ENCODE measurements around the gene CCL5.

The CCL5 gene

DNA sequence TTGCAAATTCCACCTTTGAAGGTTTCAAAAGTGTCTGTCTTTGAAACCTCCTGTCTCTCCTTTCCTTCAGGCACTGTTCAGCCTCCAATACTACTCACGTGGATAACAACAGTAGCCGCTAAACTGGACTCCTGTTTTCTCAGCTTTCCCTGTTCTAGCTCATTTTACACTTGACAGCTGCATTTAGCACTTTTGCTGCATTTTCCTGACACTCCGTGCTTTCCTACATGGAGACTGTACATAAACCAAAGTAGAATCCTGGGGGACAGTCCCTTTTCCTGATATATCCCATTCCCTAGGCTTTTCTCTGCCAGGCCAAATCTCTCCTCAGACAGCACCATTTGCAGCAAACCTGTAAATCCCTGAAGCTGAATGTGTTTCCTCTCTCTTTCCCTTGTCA, 3.6 kb downstream of the CCL5 start:
- no peaks in the 10 kb centered on the region for H3K27me3 ChIP-seq
- H3K4me3 ChIP-seq = no peak overlapping the region
- no peak for DNase-seq
- H3K9me3 ChIP-seq = no peaks in the 10 kb centered on the region
- no peaks in the 10 kb centered on the region for H3K4me1 ChIP-seq
- intact Hi-C loops (cut with DNase I; ENCODE audit: low total_unique reads) = no loop called here
- no peak overlapping the region for H3K27ac ChIP-seq
- TF ChIP-seq, protein P1, sequence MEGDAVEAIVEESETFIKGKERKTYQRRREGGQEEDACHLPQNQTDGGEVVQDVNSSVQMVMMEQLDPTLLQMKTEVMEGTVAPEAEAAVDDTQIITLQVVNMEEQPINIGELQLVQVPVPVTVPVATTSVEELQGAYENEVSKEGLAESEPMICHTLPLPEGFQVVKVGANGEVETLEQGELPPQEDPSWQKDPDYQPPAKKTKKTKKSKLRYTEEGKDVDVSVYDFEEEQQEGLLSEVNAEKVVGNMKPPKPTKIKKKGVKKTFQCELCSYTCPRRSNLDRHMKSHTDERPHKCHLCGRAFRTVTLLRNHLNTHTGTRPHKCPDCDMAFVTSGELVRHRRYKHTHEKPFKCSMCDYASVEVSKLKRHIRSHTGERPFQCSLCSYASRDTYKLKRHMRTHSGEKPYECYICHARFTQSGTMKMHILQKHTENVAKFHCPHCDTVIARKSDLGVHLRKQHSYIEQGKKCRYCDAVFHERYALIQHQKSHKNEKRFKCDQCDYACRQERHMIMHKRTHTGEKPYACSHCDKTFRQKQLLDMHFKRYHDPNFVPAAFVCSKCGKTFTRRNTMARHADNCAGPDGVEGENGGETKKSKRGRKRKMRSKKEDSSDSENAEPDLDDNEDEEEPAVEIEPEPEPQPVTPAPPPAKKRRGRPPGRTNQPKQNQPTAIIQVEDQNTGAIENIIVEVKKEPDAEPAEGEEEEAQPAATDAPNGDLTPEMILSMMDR (IDR thresholded peaks at IDR 0.05) = no peak
- no peaks in the 10 kb centered on the region for H3K36me3 ChIP-seq

DNA sequence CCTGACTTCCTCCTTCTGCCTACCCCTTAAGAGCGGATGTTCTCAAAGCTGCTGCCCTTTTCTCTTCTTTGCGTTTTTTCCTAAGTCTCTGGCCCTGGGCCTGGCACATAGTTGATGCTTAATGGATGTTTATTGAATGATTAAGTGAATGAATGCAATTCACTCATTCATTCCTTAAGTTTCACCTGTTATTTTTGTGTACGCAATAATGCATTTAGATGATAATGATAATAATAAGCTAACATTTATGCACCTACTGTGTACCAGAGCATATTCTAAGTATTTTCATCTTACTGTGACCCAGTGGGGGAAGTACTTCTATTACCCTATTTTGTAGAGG, 4.4 kb downstream of the CCL5 start:
- H3K27ac ChIP-seq = no peak overlapping the region
- H3K4me3 ChIP-seq = no peak overlapping the region
- TF ChIP-seq, protein P1 (IDR thresholded peaks at IDR 0.05) = no peak
- H3K9me3 ChIP-seq = no peaks in the 10 kb centered on the region
- H3K27me3 ChIP-seq = no peaks in the 10 kb centered on the region
- intact Hi-C loops (cut with DNase I; ENCODE audit: low total_unique reads) = no loop called here
- DNase-seq = no peak
- H3K4me1 ChIP-seq = no peaks in the 10 kb centered on the region
- H3K36me3 ChIP-seq = no peaks in the 10 kb centered on the region

DNA sequence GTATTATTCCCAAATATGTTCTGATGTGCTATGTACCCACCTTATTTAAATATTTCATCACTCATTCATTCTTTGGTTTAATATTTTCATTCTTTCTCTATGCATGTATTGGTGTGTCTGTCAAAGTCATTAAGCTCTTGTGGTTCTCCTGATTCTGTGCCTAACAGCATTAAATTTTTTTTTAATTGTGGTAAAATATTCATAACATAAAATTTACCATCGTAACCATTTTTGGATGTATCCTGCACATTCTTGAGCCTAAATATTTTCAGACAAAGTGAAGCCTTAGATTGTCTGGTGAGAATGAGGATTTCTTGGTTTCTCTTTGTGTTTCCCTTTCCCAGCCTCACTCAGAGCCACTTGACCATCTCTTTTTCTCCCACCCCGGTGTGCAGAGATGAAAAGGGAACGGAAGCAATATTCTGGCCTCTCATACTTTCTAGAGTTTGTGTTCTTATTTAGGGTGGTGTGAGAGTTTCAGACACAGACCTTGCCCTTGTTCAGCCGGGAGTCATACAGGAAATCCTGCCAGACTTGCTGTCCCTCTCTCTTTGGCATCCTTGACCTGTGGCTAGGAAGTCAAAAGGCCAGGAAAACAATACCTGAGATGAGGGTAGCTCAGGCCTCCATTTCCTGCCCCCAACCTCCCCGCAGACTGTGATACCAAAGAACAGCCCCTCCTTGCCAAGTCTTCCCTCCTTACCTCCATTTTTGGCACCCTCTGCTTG, 4.9 kb downstream of the CCL5 start:
- TF ChIP-seq, protein P1 (IDR thresholded peaks at IDR 0.05) = no peak
- Histone ChIP-seq H3K4me3 (no peak overlapping the region), H3K9me3 (no peaks in the 10 kb centered on the region), H3K27me3 (no peaks in the 10 kb centered on the region), H3K36me3 (no peaks in the 10 kb centered on the region), H3K4me1 (no peaks in the 10 kb centered on the region), H3K27ac (no peak overlapping the region)
- no peak for DNase-seq
- intact Hi-C loops (cut with DNase I; ENCODE audit: low total_unique reads) = no loop called here

DNA sequence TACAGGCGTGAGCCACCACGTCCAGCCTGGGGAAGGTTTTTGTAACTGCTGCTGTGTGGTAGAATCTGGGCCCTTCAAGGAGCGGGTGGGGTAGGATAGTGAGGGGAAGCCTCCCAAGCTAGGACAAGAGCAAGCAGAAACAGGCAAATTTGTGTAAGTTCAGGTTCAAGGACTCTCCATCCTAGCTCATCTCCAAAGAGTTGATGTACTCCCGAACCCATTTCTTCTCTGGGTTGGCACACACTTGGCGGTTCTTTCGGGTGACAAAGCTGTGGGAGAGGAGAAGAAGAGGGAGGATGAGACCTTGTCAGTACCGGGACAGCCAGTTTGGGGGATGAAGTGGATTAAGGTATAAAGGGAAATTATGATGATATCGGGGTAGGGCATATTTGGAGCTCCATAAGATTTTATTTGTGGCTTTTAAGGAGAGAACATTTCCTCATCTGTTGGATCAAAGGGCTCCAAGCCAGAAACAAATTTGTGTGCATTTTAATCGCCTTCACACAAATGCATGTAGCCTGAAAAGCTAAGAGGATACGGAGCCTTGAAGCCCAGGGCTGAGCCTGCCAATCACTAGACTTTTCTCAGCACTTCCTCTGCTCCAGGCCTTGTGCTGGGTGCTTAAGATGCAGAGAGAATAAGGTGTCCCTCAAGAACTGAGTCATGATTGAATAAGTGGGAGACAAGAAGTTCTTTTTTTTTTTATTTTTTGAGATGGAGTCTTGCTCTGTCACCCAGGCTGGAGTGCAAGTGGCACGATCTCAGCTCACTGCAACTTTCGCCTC, 7.8 kb downstream of the CCL5 start:
- no peaks in the 10 kb centered on the region for H3K27me3 ChIP-seq
- no peaks in the 10 kb centered on the region for H3K36me3 ChIP-seq
- H3K4me1 ChIP-seq = no peaks in the 10 kb centered on the region
- no peak overlapping the region for H3K27ac ChIP-seq
- TF ChIP-seq, protein P1 (IDR thresholded peaks at IDR 0.05) = no peak
- H3K9me3 ChIP-seq = no peaks in the 10 kb centered on the region
- intact Hi-C loops (cut with DNase I; ENCODE audit: low total_unique reads) = no loop called here
- no peak overlapping the region for H3K4me3 ChIP-seq
- DNase-seq = no peak

DNA sequence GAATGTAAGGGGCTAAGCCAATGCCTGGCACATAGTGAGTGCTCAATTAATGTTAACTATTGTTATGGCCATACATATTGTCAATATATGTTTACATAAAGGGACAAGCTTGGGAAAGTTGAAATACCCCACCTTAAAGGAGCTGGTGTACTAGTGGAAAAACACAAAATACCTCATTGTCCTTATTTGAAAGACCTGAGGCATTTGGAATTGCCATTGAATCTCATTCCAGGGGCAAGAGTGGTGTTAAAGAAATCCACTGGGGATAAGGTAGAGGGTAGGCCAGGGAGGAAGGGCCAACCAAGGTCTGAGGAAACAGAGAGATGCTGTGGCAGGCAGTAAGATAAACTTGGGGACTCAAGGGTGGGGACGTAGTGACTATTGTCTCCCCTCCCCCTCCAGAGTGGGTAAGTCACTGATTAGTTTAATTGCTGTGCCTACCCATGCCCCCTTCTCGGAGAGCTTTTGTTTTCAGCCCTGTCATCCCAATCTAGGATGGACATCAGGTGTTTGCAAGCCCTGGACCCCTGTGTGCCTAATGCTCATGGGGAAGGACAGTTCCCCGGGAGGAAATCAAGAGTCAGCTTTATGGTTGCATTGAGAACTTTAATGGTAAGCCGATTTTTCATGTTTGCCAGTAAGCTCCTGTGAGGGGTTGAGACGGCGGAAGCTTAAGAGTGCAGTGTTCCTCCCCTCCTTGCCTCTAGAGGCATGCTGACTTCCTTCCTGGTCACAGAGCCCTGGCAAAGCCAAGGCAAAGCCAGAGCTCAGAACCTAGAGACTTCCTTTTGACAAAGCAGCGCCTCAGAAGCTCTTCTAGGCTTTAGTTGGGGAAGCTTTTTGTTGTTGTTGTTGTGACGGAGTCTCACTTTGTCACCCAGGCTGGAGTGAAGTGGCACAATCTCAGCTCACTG, 9.0 kb downstream of the CCL5 start:
- Histone ChIP-seq H3K4me1 (peaks cover 0 to 6% (median 0%) of the 10 kb centered on the region in 4 donors), H3K9me3 (no peaks in the 10 kb centered on the region), H3K27me3 (no peaks in the 10 kb centered on the region), H3K27ac (no peak overlapping the region), H3K36me3 (no peaks in the 10 kb centered on the region), H3K4me3 (no peak overlapping the region)
- intact Hi-C loops (cut with DNase I; ENCODE audit: low total_unique reads) = no loop called here
- TF ChIP-seq, protein P1 (IDR thresholded peaks at IDR 0.05) = no peak
- DNase-seq = no peak

Measured in tibial artery (tissue), 4 donors.